Natural killer cell (primary cell): ENCODE results near the gene LTN1. TPM values are rescaled to one million over a fixed set of nuclear protein-coding genes. Genes with fewer than 3 reads are reported as not detected.

Experiments used
- ATAC-seq, 3 donors: fragments of 150-1000 bp in 2 of 3; fragments of 200-7000 bp in 1 of 3; cut with Tn5 transposase; 1 replicate in 1 of 3; 2 replicates in 2 of 3; pipeline ENCODE4 v1.10.0; 2021; ENCODE audit warnings: mild to moderate bottlenecking in 2 of 3, moderate library complexity in 2 of 3
- DNase-seq, 2 donors: peaks; one replicate each; pipeline versions ENCODE4 v3.0.0 to v3.0.0-alpha.2; 2013 to 2021; ENCODE audit warnings: mixed read lengths in 1 of 2
- H3K27ac ChIP-seq: one replicate; pipeline ENCODE4 v1.5.1; 2013; ENCODE audit warnings: mild to moderate bottlenecking, low read length
- H3K27me3 ChIP-seq: one replicate; pipeline ENCODE4 v1.6.1; 2013; ENCODE audit warnings: low read length; ENCODE audit not compliant: control insufficient read depth, insufficient read depth
- H3K36me3 ChIP-seq: one replicate; pipeline ENCODE4 v1.6.1; 2013; ENCODE audit warnings: low read length; ENCODE audit not compliant: control insufficient read depth, insufficient read depth
- H3K4me1 ChIP-seq: one replicate; pipeline ENCODE4 v1.6.1; 2013; ENCODE audit warnings: low read length; ENCODE audit not compliant: control insufficient read depth, insufficient read depth
- H3K4me3 ChIP-seq: one replicate; pipeline ENCODE4 v1.5.1; 2013; ENCODE audit warnings: low read length
- H3K9me3 ChIP-seq: one replicate; pipeline ENCODE4 v1.6.1; 2013; ENCODE audit warnings: low read length; ENCODE audit not compliant: control insufficient read depth, insufficient read depth
- H3K27ac Mint-ChIP-seq, 2 donors: one replicate each; pipeline ENCODE4 v1.8.0; 2022; ENCODE audit warnings: mild to moderate bottlenecking in 2 of 2, mixed read lengths in 2 of 2, moderate library complexity in 1 of 2
- H3K27me3 Mint-ChIP-seq, 2 donors: one replicate each; pipeline ENCODE4 v1.8.0; 2022; ENCODE audit warnings: low read depth in 2 of 2, mixed read lengths in 2 of 2
- H3K36me3 Mint-ChIP-seq: one replicate; pipeline ENCODE4 v1.8.0; 2022; ENCODE audit warnings: mixed read lengths
- H3K4me1 Mint-ChIP-seq, 2 donors: one replicate each; pipeline ENCODE4 v1.8.0; 2022; ENCODE audit warnings: mixed read lengths in 2 of 2
- H3K4me3 Mint-ChIP-seq: one replicate; pipeline ENCODE4 v1.8.0; 2022; ENCODE audit warnings: mild to moderate bottlenecking, moderate library complexity, mixed read lengths
- H3K9me3 Mint-ChIP-seq, 2 donors: one replicate each; pipeline ENCODE4 v1.8.0; 2022; ENCODE audit warnings: mixed read lengths in 2 of 2
- CTCF ChIP-seq: fragments of 200-600 bp; IDR thresholded peaks from one replicate; pipeline ENCODE4 v1.8.0; 2022; ENCODE audit warnings: antibody characterized with exemption
- WGBS: methylation state at CpG from one replicate; pipeline ENCODE4 v1.1.7; 2013; ENCODE audit warnings: missing lambda C conversion rate; ENCODE audit not compliant: insufficient coverage; 5-methylcytosine and 5-hydroxymethylcytosine counted together
- intact Hi-C: fragments of 100-400 bp; cut with micrococcal nuclease; formaldehyde crosslinking; loops from one replicate; pipeline ENCODE4 v1.14.2; 2022
- total RNA-seq, 4 donors: library from RNA; stranded (reverse); fragments of 120-200 nt in 1 of 4; gene quantifications; one replicate each; pipeline versions ENCODE4 v1.2.3 to v1.2.4, GENCODE V29; 2013 to 2022

The LTN1 gene
- total RNA-seq, 3 donors from 2014 or later (not counting 1 experiment from before 2014, with no cell fraction given) = 33.7 to 43.1 (median 35.0) TPM

GRCh38 chr21:28972398-28972797, 20.3 kb downstream of the LTN1 start:
- H3K36me3 ChIP-seq = peaks cover 73% of the 10 kb centered on the region
- no peak for TF ChIP-seq CTCF
- H3K27ac Mint-ChIP-seq = no peak overlapping the region
- DNase-seq (no peak), ATAC-seq (no peak)
- H3K9me3 ChIP-seq = no peaks in the 10 kb centered on the region
- no peak overlapping the region for H3K4me3 Mint-ChIP-seq
- H3K27me3 ChIP-seq = no peaks in the 10 kb centered on the region
- H3K27ac ChIP-seq = no peak overlapping the region
- peaks cover 3 to 7% of the 10 kb centered on the region in 2 donors for H3K4me1 Mint-ChIP-seq
- no peaks in the 10 kb centered on the region for H3K27me3 Mint-ChIP-seq
- intact Hi-C loops = no loop called here
- H3K4me3 ChIP-seq = no peak overlapping the region
- 100% methylated on average over 5 of the region's 6 CpGs for WGBS
- peaks cover 8% of the 10 kb centered on the region for H3K36me3 Mint-ChIP-seq
- H3K4me1 ChIP-seq = no peaks in the 10 kb centered on the region
- H3K9me3 Mint-ChIP-seq = no peaks in the 10 kb centered on the region

- intact Hi-C loops = no loop called here
- TF ChIP-seq CTCF = no peak
- Histone ChIP-seq H3K4me1 (no peaks in the 10 kb centered on the region), H3K27me3 (no peaks in the 10 kb centered on the region), H3K27ac (no peak overlapping the region), H3K36me3 (peaks cover 79% of the 10 kb centered on the region), H3K9me3 (no peaks in the 10 kb centered on the region), H3K4me3 (no peak overlapping the region)
- DNase-seq (no peak), ATAC-seq (no peak)
- no peak overlapping the region for H3K4me3 Mint-ChIP-seq
- no peaks in the 10 kb centered on the region for H3K27me3 Mint-ChIP-seq
- H3K36me3 Mint-ChIP-seq = peaks cover 16% of the 10 kb centered on the region
- H3K9me3 Mint-ChIP-seq = no peaks in the 10 kb centered on the region
- peak overlapping the region in 1 of 2 donors; percentile 34 for H3K27ac Mint-ChIP-seq
- peaks cover 3 to 7% of the 10 kb centered on the region in 2 donors for H3K4me1 Mint-ChIP-seq
- 100% methylated on average over 1 of the region's 2 CpGs for WGBS
Measured at GRCh38 chr21:28971171-28971570, 21.5 kb downstream of the LTN1 start.

DNA sequence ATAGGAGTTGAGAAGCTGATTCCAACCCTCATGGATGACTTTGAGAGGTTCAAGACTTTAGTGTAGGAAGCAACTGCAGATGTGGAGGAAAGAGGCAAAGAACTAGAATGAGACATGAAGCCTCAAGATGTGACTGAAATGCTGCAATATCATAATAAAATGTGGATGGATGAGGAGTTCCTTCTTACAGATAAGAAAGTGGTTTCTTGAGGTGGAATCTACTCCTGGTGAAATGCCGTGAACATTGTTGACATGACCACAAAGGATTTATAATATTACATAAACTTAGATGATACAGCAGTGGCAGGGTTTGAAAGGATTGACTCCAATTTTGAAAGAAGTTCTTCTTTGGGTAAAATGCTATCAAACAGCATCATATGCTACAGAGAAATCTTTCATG, 28.8 kb downstream of the LTN1 start:
- no CpG with 5 or more reads among the region's 1 CpG for WGBS
- Mint-ChIP-seq H3K4me3 (no peak overlapping the region), H3K27ac (no peak overlapping the region), H3K36me3 (peaks cover 9% of the 10 kb centered on the region), H3K9me3 (no peaks in the 10 kb centered on the region), H3K4me1 (no peaks in the 10 kb centered on the region), H3K27me3 (no peaks in the 10 kb centered on the region)
- H3K9me3 ChIP-seq = no peaks in the 10 kb centered on the region
- no peak overlapping the region for H3K4me3 ChIP-seq
- H3K36me3 ChIP-seq = peaks cover 84% of the 10 kb centered on the region
- no peak for TF ChIP-seq CTCF
- H3K4me1 ChIP-seq = no peaks in the 10 kb centered on the region
- no peaks in the 10 kb centered on the region for H3K27me3 ChIP-seq
- ATAC-seq (no peak), DNase-seq (no peak)
- intact Hi-C loops = no loop called here
- no peak overlapping the region for H3K27ac ChIP-seq

GRCh38 chr21:28962465-28962864, 30.2 kb downstream of the LTN1 start:
- no peak overlapping the region for H3K4me3 ChIP-seq
- Mint-ChIP-seq H3K9me3 (no peaks in the 10 kb centered on the region), H3K27me3 (no peaks in the 10 kb centered on the region), H3K4me3 (no peak overlapping the region), H3K4me1 (peaks cover under 1 to 5% of the 10 kb centered on the region in 2 donors), H3K27ac (no peak overlapping the region), H3K36me3 (peaks cover 9% of the 10 kb centered on the region)
- TF ChIP-seq CTCF = no peak
- intact Hi-C loops = no loop called here
- H3K4me1 ChIP-seq = no peaks in the 10 kb centered on the region
- H3K36me3 ChIP-seq = peaks cover 82% of the 10 kb centered on the region
- DNase-seq (no peak), ATAC-seq (no peak)
- 100% methylated on average over 2 of the region's 2 CpGs for WGBS
- no peaks in the 10 kb centered on the region for H3K27me3 ChIP-seq
- no peak overlapping the region for H3K27ac ChIP-seq
- H3K9me3 ChIP-seq = no peaks in the 10 kb centered on the region
